Endothelial cell of umbilical vein (primary cell): ENCODE data around the gene IQGAP3. TPM values are rescaled to one million over a fixed set of nuclear protein-coding genes. Genes with fewer than 3 reads are reported as not detected.
A peak's percentile ranks its signal among the peaks of the same experiment; 100 is the strongest.

Source experiments
- BruUV-seq: library from RNA; stranded (reverse); fragments of 400-500 nt; replicated peaks from 2 replicates; lab custom pipeline; 2021; lab: Mats Ljungman, UMichigan
- CTCF ChIA-PET: fragments of 300-600, 350-600 bp; sonication (Branson Sonifier 250); formaldehyde crosslinking; loops from one replicate; lab custom pipeline; 2021; ENCODE audit warnings: antibody characterized with exemption, inconsistent platforms; lab: Charles Lee
- POLR2A ChIA-PET: fragments of 300-600, 350-600 bp; sonication (Branson Sonifier 250); formaldehyde crosslinking; loops from one replicate; lab custom pipeline; 2021; ENCODE audit warnings: antibody characterized with exemption, inconsistent platforms; lab: Charles Lee
- DNase-seq: peaks from one replicate; pipeline ENCODE4 v3.0.0-alpha.2; 2011; ENCODE audit warnings: low read depth, low spot score
- FAIRE-seq: peaks from 2 replicates; lab custom pipeline; 2011; peaks lifted over from hg19 to GRCh38; lab: Jason Lieb, UNC
- H2AFZ ChIP-seq: 2 replicates; pipeline ENCODE4 v1.6.0; 2012; ENCODE audit warnings: low read depth, low read length, control low read depth, inconsistent platforms
- H3K27ac ChIP-seq: 2 replicates; pipeline ENCODE4 v1.5.1; 2011; ENCODE audit warnings: low read depth, mild to moderate bottlenecking, control low read depth, low read length, moderate library complexity; ENCODE audit not compliant: insufficient read depth
- H3K27me3 ChIP-seq, 2 experiments: 2 replicates each; pipeline versions ENCODE4 v1.6.0 to v1.6.1; 2011; ENCODE audit warnings: low read length in 2 of 2, mixed read lengths in 1 of 2; ENCODE audit not compliant: control insufficient read depth in 2 of 2, insufficient read depth in 2 of 2
- H3K36me3 ChIP-seq, 2 experiments: 2 replicates in 1 of 2; 3 replicates in 1 of 2; pipeline ENCODE4 v1.5.1; 2011; ENCODE audit warnings: low read length in 2 of 2, mild to moderate bottlenecking in 1 of 2, moderate library complexity in 1 of 2; ENCODE audit not compliant: control insufficient read depth in 2 of 2, insufficient read depth in 2 of 2; ENCODE audit errors: extremely low read depth in 1 of 2
- H3K4me1 ChIP-seq: 3 replicates; pipeline ENCODE4 v1.5.1; 2011; ENCODE audit warnings: mild to moderate bottlenecking, low read length; ENCODE audit not compliant: control insufficient read depth, insufficient read depth; ENCODE audit errors: extremely low read depth
- H3K4me2 ChIP-seq: 2 replicates; pipeline ENCODE4 v1.6.1; 2011; ENCODE audit warnings: low read length, control low read depth, mixed read lengths; ENCODE audit not compliant: insufficient read depth
- H3K4me3 ChIP-seq, 3 experiments: fragments of 200-600 bp in 1 of 3; sonication (generic), shearing (Covaris generic) in 1 of 3; replicated peaks in 1 of 3; 2 replicates each; pipeline ENCODE4 v1.5.1; 2011 to 2016; ENCODE audit warnings: control low read depth in 3 of 3, low read length in 3 of 3, mild to moderate bottlenecking in 2 of 3, inconsistent platforms in 1 of 3, low read depth in 1 of 3, moderate library complexity in 1 of 3; ENCODE audit not compliant: insufficient read depth in 1 of 3
- H3K79me2 ChIP-seq: 2 replicates; pipeline ENCODE4 v1.6.0; 2012; ENCODE audit warnings: low read length, inconsistent platforms; ENCODE audit not compliant: control insufficient read depth, insufficient read depth
- H3K9ac ChIP-seq: replicated peaks from 2 replicates; pipeline ENCODE3; 2011; ENCODE audit warnings: low read length, control low read depth; ENCODE audit not compliant: insufficient read depth; ENCODE audit errors: extremely low read depth
- H3K9me1 ChIP-seq: replicated peaks from 3 replicates; pipeline ENCODE4 v1.6.0; 2011; ENCODE audit warnings: mild to moderate bottlenecking, low read length; ENCODE audit not compliant: control insufficient read depth, insufficient read depth; ENCODE audit errors: extremely low read depth
- H3K9me3 ChIP-seq: replicated peaks from 2 replicates; pipeline ENCODE4 v1.5.1; 2012; ENCODE audit warnings: low read length, inconsistent platforms; ENCODE audit not compliant: control insufficient read depth, insufficient read depth
- H4K20me1 ChIP-seq: replicated peaks from 2 replicates; pipeline ENCODE3; 2011; ENCODE audit warnings: mild to moderate bottlenecking, low read length; ENCODE audit not compliant: control insufficient read depth, insufficient read depth; ENCODE audit errors: extremely low read depth
- CTCF ChIP-seq, 2 donors: IDR thresholded peaks; 1 replicate in 1 of 2; 2 replicates in 1 of 2; pipeline ENCODE4 v1.5.1; 2011; ENCODE audit warnings: low read length in 2 of 2, mild to moderate bottlenecking in 2 of 2, moderate library complexity in 2 of 2, control low read depth in 1 of 2, inconsistent platforms in 1 of 2, low read depth in 1 of 2; ENCODE audit not compliant: insufficient read depth in 1 of 2; ENCODE audit errors: extremely low read depth in 1 of 2
- EZH2 ChIP-seq: IDR thresholded peaks from 2 replicates; pipeline ENCODE4 v1.6.1; 2012; ENCODE audit warnings: borderline replicate concordance, low read depth, mild to moderate bottlenecking, moderate library complexity, low read length, inconsistent platforms; ENCODE audit not compliant: severe bottlenecking
- GATA2 ChIP-seq: IDR thresholded peaks from 2 replicates; pipeline ENCODE4 v1.7.0; 2011; ENCODE audit warnings: low read depth, mild to moderate bottlenecking, moderate library complexity, mixed read lengths, low read length; ENCODE audit not compliant: insufficient read length, insufficient read depth
- JUN ChIP-seq: IDR thresholded peaks from 2 replicates; pipeline ENCODE4 v1.6.1; 2011; ENCODE audit warnings: borderline replicate concordance, low read depth; ENCODE audit not compliant: insufficient read length, insufficient read depth
- MAX ChIP-seq: IDR thresholded peaks from 2 replicates; pipeline ENCODE4 v1.6.1; 2011; ENCODE audit not compliant: insufficient read depth, insufficient read length
- MYC ChIP-seq: IDR thresholded peaks from one replicate; pipeline ENCODE4 v1.6.1; 2011; ENCODE audit warnings: mild to moderate bottlenecking, low read depth, low read length
- POLR2A ChIP-seq: IDR thresholded peaks from 2 replicates; pipeline ENCODE4 v1.6.1; 2012; ENCODE audit warnings: low read depth, mild to moderate bottlenecking, control low read depth, low read length
- dilution Hi-C: fragments of 300-500 bp; cut with MboI; formaldehyde crosslinking; loops from one replicate; pipeline ENCODE4 v1.15.0; 2019; ENCODE audit warnings: low sequenced_read_pairs; ENCODE audit not compliant: extremely low pct_ligation_motif_present
- intact Hi-C: fragments of 100-400 bp; cut with micrococcal nuclease; formaldehyde crosslinking; loops from one replicate; pipeline ENCODE4 v1.10.0; 2022
- polyA plus RNA-seq, 4 experiments: library from polyadenylated mRNA; depleted of rRNA in 3 of 4; stranded (reverse) in 3 of 4; unstranded in 1 of 4; fragments of >200 nt; gene quantifications; 2 replicates each; pipeline versions ENCODE4 v1.2.1 to v1.2.3, GENCODE V29; 2011 to 2012; ENCODE audit warnings: missing spikeins in 1 of 4
- total RNA-seq: library from RNA; stranded (reverse); gene quantifications from 2 replicates; pipeline ENCODE4 v1.2.3, GENCODE V29; 2021

IQGAP3 gene
- total and polyA plus RNA-seq, 2 donors (not counting 3 experiments of a cell fraction or from before 2014, with no cell fraction given), result 28.3 to 60.7 TPM

GRCh38 chr1:156584813-156585212 is 12.4 kb upstream of the IQGAP3 start:
- Histone ChIP-seq H3K9me3 (no peaks in the 10 kb centered on the region), H3K36me3 (no peaks in the 10 kb centered on the region), H3K9ac (no peak overlapping the region), H4K20me1 (no peaks in the 10 kb centered on the region), H2AFZ (no peak overlapping the region), H3K9me1 (no peaks in the 10 kb centered on the region), H3K79me2 (no peaks in the 10 kb centered on the region), H3K4me2 (no peak overlapping the region), H3K27me3 (no peaks in the 10 kb centered on the region), H3K4me3 (no peak overlapping the region), H3K4me1 (no peaks in the 10 kb centered on the region), H3K27ac (no peak overlapping the region)
- FAIRE-seq (no peak), DNase-seq (no peak)
- intact Hi-C loops, result loop anchor here (1.0 to 2.0 kb wide), 3 partner anchors 16 to 72 kb away; partner anchors contain the start of gene GPATCH4
- BruUV-seq, result no TSS peak
- TF ChIP-seq POLR2A, result no peak
- TF ChIP-seq CTCF (IDR thresholded peaks at IDR 0.05; ENCODE audit: extremely low read depth in 1 of 2, insufficient read depth in 1 of 2, low read depth in 1 of 2, low read length in 2 of 2), result peak; percentile 21 to 34
- dilution Hi-C loops, result no loop called here
- CTCF ChIA-PET, result interaction anchor here (1.1 to 9.3 kb wide), 4 partner anchors 21 to 104 kb away, joined by 6 to 104 read pairs (median 7); no protein-coding TSS in a partner anchor
- POLR2A ChIA-PET, result no interaction called here

- no peak for TF ChIP-seq MAX
- no peak for TF ChIP-seq POLR2A
- TF ChIP-seq EZH2, result no peak
- no peak for TF ChIP-seq JUN
- peak; percentile 68 to 90 for TF ChIP-seq CTCF (IDR thresholded peaks at IDR 0.05; ENCODE audit: extremely low read depth in 1 of 2, insufficient read depth in 1 of 2, low read depth in 1 of 2, low read length in 2 of 2)
- no peak for TF ChIP-seq GATA2
- no peak for TF ChIP-seq MYC
- FAIRE-seq (peak; percentile 99), DNase-seq (peak; percentile 82)
- Histone ChIP-seq H3K36me3 (no peaks in the 10 kb centered on the region), H4K20me1 (no peaks in the 10 kb centered on the region), H3K27ac (no peak overlapping the region), H3K4me2 (no peak overlapping the region), H3K79me2 (no peaks in the 10 kb centered on the region), H3K27me3 (no peaks in the 10 kb centered on the region), H2AFZ (no peak overlapping the region), H3K9ac (no peak overlapping the region), H3K4me3 (no peak overlapping the region), H3K9me3 (no peaks in the 10 kb centered on the region), H3K4me1 (no peaks in the 10 kb centered on the region), H3K9me1 (no peaks in the 10 kb centered on the region)
- BruUV-seq, result no TSS peak
- ChIA-PET POLR2A (no interaction called here), CTCF (interaction anchor here (2.0 to 9.3 kb wide), 2 partner anchors 24 to 28 kb away, joined by 6 to 104 read pairs; no protein-coding TSS in a partner anchor)
- dilution Hi-C loops, result no loop called here
- intact Hi-C loops, result loop anchor here (1.0 to 2.0 kb wide), 3 partner anchors 17 to 73 kb away; partner anchors contain the start of gene GPATCH4
Observed at GRCh38 chr1:156583821-156584622, 11.7 kb upstream of the IQGAP3 start.
